Esophagus squamous epithelium (tissue), 4 donors: Measurements from ENCODE around the gene DUOXA2.

ENCODE experiments used
- POLR2A ChIP-seq, 4 donors: fragments of 450-650 bp; IDR thresholded peaks; one replicate each; pipeline ENCODE4 v1.6.1; 2017; ENCODE audit warnings: antibody characterized with exemption in 4 of 4, mild to moderate bottlenecking in 4 of 4, moderate library complexity in 3 of 4
- TF ChIP-seq, protein P1 (sequence below), 6 experiments: fragments of 450-650 bp in 4 of 6; fragments of 200-600 bp in 2 of 6; sonication (generic) in 2 of 6; IDR thresholded peaks; one replicate each; pipeline ENCODE4 v1.5.1; 2016 to 2019; ENCODE audit warnings: antibody characterized with exemption in 6 of 6, mild to moderate bottlenecking in 4 of 6, moderate library complexity in 4 of 6

- TF ChIP-seq, protein P1, sequence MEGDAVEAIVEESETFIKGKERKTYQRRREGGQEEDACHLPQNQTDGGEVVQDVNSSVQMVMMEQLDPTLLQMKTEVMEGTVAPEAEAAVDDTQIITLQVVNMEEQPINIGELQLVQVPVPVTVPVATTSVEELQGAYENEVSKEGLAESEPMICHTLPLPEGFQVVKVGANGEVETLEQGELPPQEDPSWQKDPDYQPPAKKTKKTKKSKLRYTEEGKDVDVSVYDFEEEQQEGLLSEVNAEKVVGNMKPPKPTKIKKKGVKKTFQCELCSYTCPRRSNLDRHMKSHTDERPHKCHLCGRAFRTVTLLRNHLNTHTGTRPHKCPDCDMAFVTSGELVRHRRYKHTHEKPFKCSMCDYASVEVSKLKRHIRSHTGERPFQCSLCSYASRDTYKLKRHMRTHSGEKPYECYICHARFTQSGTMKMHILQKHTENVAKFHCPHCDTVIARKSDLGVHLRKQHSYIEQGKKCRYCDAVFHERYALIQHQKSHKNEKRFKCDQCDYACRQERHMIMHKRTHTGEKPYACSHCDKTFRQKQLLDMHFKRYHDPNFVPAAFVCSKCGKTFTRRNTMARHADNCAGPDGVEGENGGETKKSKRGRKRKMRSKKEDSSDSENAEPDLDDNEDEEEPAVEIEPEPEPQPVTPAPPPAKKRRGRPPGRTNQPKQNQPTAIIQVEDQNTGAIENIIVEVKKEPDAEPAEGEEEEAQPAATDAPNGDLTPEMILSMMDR (IDR thresholded peaks at IDR 0.05) = no peak
- TF ChIP-seq POLR2A (IDR thresholded peaks at IDR 0.05) = no peak
Observed at GRCh38 chr15:45121020-45121419, 6.9 kb downstream of the DUOXA2 start.
